ENCODE data around the gene PPP4C. TPM values are rescaled to one million over a fixed set of nuclear protein-coding genes. Genes with fewer than 3 reads are reported as not detected.

Gene PPP4C
- total RNA-seq, 2 donors from 2014 or later: 111 to 156 TPM

DNA sequence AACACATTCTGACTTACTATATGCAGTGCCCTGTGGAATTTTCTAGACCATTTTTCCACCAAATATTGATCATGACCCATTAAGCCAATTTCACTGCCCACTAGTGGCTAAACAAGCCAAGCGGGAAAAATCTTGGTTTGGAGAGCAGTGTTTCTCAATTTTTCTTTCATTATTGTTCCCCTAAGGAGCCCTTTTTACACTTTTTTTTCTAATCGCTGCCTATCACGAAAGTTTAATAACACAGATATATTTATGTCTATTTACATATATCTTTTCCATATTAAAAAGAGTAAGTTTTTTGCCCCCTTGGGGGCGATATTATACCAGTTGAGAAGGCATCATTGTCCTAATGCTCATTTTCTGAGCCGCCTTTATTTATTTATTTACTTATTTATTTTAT is 34.0 kb upstream of the PPP4C start:
- Histone ChIP-seq H3K9me3 (no peaks in the 10 kb centered on the region), H3K27ac (no peak overlapping the region), H3K4me1 (no peaks in the 10 kb centered on the region), H3K4me3 (no peak overlapping the region), H3K27me3 (no peaks in the 10 kb centered on the region), H3K36me3 (no peaks in the 10 kb centered on the region), H3K9ac (ENCODE audit: low read depth in 2 of 2, low read length in 2 of 2) (no peak overlapping the region)
- intact Hi-C loops (cut with DNase I): no loop called here
- TF ChIP-seq, protein P1, sequence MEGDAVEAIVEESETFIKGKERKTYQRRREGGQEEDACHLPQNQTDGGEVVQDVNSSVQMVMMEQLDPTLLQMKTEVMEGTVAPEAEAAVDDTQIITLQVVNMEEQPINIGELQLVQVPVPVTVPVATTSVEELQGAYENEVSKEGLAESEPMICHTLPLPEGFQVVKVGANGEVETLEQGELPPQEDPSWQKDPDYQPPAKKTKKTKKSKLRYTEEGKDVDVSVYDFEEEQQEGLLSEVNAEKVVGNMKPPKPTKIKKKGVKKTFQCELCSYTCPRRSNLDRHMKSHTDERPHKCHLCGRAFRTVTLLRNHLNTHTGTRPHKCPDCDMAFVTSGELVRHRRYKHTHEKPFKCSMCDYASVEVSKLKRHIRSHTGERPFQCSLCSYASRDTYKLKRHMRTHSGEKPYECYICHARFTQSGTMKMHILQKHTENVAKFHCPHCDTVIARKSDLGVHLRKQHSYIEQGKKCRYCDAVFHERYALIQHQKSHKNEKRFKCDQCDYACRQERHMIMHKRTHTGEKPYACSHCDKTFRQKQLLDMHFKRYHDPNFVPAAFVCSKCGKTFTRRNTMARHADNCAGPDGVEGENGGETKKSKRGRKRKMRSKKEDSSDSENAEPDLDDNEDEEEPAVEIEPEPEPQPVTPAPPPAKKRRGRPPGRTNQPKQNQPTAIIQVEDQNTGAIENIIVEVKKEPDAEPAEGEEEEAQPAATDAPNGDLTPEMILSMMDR (IDR thresholded peaks at IDR 0.05): no peak
- DNase-seq: no peak

DNA sequence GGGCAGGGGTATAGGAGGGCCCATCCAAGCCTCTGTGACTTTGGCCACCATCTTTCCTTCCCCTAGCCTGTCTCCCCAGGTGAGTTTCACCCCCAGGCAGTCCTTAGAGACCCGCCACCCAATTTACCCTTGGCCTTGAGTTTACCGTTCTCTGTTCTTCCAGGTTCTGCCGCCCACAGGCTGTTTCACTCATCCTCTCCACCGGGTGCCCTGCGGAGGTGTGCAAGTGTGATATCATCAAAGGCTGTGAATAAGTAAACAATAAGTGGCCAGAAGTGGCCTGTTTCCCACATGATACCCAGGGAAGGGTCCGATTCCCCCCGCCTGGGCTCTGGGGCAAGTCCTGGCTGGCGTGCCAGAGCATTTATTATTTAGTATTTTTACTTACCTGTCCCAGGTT is 29.6 kb upstream of the PPP4C start:
- TF ChIP-seq, protein P1 (IDR thresholded peaks at IDR 0.05): no peak
- Histone ChIP-seq H3K36me3 (no peaks in the 10 kb centered on the region), H3K4me1 (no peaks in the 10 kb centered on the region), H3K27ac (no peak overlapping the region), H3K9ac (ENCODE audit: low read depth in 2 of 2, low read length in 2 of 2) (no peak overlapping the region), H3K27me3 (no peaks in the 10 kb centered on the region), H3K9me3 (no peaks in the 10 kb centered on the region), H3K4me3 (no peak overlapping the region)
- intact Hi-C loops (cut with DNase I): no loop called here
- DNase-seq: no peak

DNA sequence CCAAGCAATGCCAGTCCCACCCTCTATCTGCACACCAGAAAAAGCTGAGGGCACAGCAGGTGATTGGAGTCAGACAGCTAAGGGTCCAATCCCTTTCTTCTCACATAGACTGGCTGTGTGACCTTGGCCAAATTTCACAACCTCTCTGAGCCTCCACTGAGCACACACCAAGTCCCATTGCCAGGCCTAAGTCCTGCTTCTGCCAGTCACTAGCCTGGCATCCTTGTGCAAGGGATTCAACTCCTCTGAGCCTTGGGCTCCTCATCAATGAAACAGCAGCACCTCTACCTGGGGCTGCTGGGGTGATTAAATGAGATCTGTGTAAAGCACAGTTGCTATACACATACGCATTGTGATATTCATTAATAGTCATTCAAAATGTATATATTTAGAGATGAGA is 29.2 kb upstream of the PPP4C start:
- TF ChIP-seq, protein P1 (IDR thresholded peaks at IDR 0.05): no peak

DNA sequence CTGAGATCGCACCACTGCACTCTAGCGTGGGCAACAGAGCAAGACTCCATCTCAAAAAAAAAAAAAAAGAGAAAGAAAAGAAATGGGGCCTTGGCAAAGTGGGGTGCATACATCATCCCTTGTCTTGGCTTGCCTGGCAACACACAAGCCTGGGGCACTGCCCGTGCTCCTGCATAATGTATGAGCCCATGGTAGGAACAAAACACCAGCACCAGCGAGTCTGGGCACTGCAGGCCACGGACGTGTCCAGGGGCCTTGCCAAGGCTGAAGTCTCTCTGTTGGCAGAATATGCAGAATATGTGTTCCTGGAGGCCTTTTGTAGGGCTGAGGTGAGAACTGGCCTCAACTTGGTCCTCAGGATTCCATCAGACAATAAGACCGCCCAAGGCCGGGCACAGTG is 25.9 kb upstream of the PPP4C start:
- intact Hi-C loops (cut with DNase I): no loop called here
- peaks cover 4% of the 10 kb centered on the region for H3K4me1 ChIP-seq

More for the DNA sequence above, 29.2 kb upstream of the PPP4C start:
- intact Hi-C loops (cut with DNase I): no loop called here
- DNase-seq: no peak
- Histone ChIP-seq H3K27me3 (no peaks in the 10 kb centered on the region), H3K9ac (ENCODE audit: low read depth in 2 of 2, low read length in 2 of 2) (no peak overlapping the region), H3K4me1 (no peaks in the 10 kb centered on the region), H3K9me3 (no peaks in the 10 kb centered on the region), H3K4me3 (no peak overlapping the region), H3K36me3 (no peaks in the 10 kb centered on the region), H3K27ac (no peak overlapping the region)

DNA sequence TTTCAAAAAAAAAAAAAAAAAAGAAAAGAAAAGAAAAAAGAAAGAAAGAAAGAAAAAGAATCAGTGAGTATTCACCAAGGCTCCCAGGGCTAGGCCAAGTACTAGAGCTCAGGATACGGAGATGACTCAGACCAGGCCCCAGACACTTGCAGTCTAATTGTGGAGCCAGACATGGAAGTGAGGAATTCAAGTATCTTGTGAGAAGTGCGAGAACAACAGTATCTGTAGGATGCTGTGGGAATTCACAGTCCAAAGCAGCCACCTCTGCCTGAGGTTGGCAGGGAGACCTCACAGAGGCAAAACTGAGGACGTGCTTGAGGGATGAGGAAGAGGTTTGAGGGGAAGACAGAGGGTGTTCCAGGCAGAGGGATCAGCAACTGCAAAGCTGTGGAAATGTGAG is 24.3 kb upstream of the PPP4C start:
- no peaks in the 10 kb centered on the region for H3K27me3 ChIP-seq
- peaks cover 4% of the 10 kb centered on the region for H3K4me1 ChIP-seq
- TF ChIP-seq, protein P1 (IDR thresholded peaks at IDR 0.05): no peak
- no peaks in the 10 kb centered on the region for H3K36me3 ChIP-seq
- DNase-seq: no peak
- intact Hi-C loops (cut with DNase I): no loop called here
- H3K9ac ChIP-seq (ENCODE audit: low read depth in 2 of 2, low read length in 2 of 2): no peak overlapping the region
- H3K27ac ChIP-seq: no peak overlapping the region
- H3K9me3 ChIP-seq: no peaks in the 10 kb centered on the region
- no peak overlapping the region for H3K4me3 ChIP-seq

More for the DNA sequence above, 25.9 kb upstream of the PPP4C start:
- TF ChIP-seq, protein P1 (IDR thresholded peaks at IDR 0.05): no peak
- no peaks in the 10 kb centered on the region for H3K36me3 ChIP-seq
- H3K27ac ChIP-seq: no peak overlapping the region
- no peak overlapping the region for H3K4me3 ChIP-seq
- no peaks in the 10 kb centered on the region for H3K9me3 ChIP-seq
- H3K27me3 ChIP-seq: no peaks in the 10 kb centered on the region
- H3K9ac ChIP-seq (ENCODE audit: low read depth in 2 of 2, low read length in 2 of 2): no peak overlapping the region
- no peak for DNase-seq

All from colonic mucosa (tissue), 4 donors.